Measurements from ENCODE around the gene ACY1.

DNA sequence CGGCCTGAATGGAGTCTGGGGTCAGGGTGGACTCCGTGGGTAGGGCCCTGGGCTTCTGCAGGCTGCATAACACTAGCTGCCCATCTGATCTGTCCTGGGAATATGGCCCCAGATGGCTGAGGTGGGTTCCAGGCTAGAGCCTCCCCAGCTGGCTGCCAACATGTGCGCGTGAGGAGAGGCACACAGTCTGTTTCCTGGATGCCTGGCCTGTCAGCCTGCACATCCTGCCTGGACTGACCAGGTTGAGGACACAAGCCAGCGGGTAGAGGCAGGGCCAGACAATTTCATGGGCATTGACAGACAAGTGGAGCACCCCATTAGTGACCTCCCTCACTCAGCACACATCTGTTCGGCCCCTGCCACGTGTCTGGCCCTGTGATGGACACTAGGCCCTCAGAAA is 42.1 kb downstream of the ACY1 start:
- TF ChIP-seq, protein P1, sequence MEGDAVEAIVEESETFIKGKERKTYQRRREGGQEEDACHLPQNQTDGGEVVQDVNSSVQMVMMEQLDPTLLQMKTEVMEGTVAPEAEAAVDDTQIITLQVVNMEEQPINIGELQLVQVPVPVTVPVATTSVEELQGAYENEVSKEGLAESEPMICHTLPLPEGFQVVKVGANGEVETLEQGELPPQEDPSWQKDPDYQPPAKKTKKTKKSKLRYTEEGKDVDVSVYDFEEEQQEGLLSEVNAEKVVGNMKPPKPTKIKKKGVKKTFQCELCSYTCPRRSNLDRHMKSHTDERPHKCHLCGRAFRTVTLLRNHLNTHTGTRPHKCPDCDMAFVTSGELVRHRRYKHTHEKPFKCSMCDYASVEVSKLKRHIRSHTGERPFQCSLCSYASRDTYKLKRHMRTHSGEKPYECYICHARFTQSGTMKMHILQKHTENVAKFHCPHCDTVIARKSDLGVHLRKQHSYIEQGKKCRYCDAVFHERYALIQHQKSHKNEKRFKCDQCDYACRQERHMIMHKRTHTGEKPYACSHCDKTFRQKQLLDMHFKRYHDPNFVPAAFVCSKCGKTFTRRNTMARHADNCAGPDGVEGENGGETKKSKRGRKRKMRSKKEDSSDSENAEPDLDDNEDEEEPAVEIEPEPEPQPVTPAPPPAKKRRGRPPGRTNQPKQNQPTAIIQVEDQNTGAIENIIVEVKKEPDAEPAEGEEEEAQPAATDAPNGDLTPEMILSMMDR (IDR thresholded peaks at IDR 0.05; ENCODE audit: low read length), result no peak
- TF ChIP-seq EZH2 (optimal IDR thresholded peaks at IDR 0.05; ENCODE audit: low read depth, low read length), result no peak

All from MM.1S (cell line).